HG02981 (cell line): ENCODE data around the gene ZNF692.
"Not testable (repeated sequence)": the region's sequence is repeated elsewhere in the genome, so short reads cannot be mapped to it uniquely, and the experiment has no call there.

Source experiments
- ATAC-seq: cut with Tn5 transposase; IDR thresholded peaks from one replicate; pipeline ENCODE4 v1.9.1; 2021; ENCODE audit warnings: mild to moderate bottlenecking, moderate library complexity; ENCODE audit not compliant: unreplicated experiment

Gene ZNF692

DNA sequence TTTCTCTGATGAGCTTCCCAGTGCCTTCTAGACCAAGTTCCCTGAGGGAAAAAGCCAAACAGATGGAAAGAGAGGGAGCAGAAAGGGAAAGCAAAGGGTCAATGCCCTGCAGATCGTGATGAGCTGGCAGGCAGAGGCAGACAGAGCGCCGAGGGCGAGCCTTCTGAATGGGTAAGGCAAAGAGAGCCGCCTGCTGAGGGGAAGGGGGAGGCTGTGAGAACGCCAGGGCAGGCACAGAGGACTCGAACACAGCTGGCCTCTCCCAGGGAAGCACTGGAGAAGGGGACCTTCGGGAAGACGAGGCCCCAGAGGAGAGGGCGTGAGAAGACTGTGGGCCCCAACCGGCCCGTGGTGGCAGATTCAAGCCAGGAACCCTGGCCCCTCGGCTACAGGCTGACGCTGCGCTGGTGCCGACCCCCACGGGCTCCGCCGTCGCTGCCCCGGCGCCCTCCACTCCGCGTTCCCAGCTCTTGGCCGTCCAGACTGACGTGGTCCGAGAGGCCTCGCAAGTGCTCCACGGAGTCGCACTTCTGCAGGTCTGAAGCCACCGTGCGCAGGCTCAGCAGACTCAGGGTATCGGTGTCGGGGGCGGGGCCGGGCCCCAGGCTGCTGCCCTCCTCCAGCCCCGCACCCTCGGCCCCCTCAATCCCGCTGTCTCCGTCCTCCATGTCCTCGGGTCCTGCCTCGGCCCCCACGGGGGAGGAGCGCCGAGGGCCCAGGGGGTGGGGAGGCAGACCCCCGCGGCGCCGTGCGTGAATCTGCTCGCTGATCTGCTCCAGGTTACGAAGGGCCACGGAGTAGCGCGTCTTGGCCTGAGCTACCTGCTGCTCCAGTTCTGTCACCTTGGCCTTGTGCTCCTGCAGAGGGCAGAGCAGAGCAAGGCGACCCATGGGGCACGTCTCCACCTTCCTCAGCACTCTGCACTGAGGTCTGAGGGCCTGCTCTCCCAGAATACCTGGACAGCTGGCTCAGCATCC lies 47.1 kb downstream of the ZNF692 start:
- no peak for ATAC-seq

DNA sequence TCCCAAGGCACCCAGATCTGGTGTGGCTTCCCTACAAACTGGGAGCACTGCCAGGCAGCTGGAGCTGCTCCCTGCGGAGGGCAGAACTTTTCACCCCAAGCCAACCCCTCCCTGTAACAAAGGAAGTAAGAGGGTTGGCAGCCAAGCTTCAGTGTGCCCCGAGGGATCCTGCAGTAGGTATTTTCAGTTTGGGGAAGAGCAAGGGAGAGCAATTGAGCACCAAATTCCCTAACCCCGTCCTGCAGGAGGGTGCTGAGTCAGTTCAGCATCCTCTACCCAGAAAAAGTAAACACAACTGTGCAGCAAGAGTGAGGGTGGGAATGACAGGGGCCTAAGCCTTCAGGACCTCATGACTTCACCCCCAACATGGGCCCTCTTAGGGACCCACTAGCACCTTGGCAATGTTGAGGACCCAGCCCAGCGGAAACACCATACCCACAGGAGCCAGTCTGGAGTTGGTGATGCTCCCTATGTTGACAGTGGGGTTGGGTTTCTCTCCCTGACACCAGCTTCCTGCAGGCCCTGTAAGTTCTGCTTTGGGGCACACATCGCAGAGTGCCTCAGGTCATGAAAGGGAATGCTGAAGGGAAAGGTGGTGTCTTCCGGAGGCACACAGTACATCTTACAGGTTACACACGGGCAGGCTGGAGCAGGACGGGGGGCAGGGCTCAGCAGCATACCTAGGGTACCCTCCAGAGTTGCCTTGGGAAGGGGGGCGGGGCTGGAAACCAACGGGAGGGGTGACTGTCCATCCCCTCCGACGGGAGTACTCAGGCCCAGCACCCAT lies 48.0 kb downstream of the ZNF692 start:
- ATAC-seq: no peak

DNA sequence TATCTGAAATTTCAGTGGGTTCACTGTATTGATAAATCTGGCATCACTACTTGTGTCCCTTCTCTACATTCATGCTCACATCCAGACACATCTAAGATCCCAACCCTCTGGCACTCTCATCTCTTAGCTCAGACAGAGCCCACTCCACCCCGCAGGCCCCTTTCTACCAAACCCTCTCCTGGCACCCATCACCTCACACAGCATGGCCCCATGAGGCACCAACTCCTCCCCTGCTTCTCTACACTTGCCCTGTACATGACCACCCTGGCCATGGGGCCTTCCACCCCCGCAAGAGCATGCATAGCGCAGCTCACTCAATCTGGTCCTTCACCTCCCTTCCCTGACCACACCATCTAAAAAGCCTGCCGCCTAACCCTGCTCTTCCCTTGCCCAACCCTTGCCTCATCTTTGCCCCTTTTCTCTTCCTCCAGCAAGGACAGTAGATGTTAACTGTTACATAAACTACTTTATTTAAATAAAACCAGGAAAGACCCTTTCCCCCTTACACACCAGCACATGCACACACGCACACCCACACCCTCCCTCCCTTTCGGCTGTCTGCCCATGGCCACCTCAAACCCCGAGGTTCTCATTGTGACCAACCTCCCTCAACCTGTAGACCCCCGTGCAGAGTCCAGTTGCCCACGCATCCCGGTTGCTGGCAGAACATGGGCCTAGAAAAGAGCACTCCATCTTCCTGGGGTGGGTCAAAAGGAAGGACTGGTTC lies 48.7 kb downstream of the ZNF692 start:
- no peak for ATAC-seq

DNA sequence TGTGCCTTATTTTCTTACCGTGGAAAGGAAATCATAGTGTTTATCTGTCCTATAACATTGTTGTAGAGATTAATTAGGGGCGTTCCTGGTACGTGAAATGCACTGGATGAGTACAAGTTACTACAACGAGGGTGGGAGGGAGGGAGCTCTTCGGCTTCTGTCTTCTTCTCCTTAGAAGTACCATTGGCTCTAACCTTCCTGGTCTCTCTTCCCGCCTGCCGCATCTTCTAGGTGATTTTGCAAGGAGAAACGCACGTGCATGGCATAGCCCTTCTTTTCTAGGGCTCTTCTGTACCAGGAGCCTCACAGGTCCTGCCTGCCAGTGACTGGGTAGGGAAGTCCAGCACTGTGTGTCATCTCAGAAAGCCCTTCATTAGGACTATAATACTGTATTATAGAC lies 50.0 kb downstream of the ZNF692 start:
- no peak for ATAC-seq

DNA sequence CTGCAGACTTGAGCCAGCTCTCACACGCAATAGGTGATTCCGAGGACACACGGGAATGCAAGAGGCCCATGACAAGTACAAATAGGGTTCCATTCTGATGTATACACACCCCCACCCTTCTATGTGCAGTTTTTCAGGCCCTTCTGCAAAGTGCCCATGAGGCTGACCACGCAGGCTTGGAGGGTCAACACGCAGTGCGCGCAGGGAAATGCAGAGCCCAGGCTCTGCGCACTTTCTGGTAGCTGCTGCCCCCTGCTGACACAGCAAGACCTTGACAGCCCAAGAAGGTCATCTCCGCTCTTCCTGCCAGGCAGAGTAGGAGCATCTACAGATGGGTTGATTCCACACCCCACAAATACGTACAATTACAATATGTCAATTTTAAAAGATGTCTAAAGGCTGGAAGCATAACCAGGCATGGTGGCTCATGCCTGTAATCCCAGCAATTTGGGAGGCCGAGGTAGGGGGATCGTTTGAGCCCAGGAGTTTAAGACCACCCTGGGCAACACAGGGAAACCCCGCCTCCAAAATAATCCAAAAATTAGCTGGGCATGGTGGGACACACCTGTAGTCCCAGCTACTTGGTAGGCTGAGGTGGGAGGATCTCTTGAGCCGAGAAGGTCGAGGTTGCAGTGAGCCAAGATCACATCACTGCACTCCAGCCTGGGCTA lies 51.7 kb downstream of the ZNF692 start:
- ATAC-seq: peak; percentile 64

DNA sequence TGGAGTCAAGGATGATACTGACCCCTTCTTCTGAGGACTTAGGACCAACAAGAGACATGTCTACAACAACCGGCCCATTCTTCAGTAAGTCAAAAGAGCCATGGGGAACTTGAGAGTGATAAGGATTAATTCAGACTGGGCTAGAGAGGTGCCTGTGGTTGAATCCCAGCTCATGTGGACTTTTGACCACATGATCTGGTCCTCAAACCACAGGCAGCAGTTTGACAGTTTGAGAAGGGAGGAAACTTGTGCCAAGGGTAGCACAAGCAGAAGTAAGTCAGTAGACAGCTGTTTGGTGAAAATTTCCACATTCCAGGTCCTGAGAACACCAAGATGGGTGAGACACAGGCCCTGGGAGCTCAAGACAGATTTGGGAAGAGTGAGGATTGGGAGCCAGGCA lies 53.0 kb downstream of the ZNF692 start:
- ATAC-seq: no peak

DNA sequence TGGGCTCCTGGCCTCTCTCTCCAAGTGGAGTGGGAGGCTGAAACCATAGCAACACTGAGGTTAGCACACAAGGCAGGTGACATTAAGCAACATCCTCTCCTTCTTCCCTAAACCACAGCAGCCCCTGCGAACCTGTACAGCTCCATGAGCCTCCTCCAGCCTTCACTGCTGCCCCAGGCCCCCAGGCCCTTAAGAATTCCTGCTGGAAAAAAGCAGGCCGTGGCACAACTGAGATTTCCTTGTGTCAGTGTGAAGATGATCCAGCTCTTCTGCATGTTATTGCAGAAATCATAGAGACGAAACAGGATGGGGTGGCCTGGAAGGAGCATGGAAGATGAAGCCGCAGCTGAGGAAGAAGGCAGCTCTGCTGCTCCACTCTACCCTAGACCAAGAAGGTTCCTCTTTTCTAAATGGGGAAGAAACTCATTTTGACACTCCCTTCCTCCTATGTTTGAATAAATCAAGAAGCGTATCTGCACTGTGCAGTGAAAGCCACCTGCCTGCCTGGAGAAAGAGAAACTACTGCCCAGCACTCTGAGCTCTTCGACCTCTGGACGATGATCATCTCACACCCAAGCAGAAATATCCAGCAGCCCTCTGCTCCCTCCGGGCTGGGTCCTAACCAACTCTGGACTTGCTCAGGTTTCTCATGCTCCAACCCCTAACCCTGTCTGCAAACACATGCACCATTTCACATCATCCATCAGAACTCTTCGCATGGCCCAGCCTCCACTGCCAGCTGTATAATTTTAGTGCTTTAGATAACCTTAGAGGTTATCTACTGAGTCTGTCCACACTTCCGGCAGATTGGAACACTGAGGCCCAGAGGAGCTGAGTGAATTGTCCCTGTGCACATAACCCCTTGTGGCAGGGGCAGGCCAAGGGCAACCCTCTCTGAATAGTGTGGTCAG lies 53.9 kb downstream of the ZNF692 start:
- peak; percentile 86 for ATAC-seq

DNA sequence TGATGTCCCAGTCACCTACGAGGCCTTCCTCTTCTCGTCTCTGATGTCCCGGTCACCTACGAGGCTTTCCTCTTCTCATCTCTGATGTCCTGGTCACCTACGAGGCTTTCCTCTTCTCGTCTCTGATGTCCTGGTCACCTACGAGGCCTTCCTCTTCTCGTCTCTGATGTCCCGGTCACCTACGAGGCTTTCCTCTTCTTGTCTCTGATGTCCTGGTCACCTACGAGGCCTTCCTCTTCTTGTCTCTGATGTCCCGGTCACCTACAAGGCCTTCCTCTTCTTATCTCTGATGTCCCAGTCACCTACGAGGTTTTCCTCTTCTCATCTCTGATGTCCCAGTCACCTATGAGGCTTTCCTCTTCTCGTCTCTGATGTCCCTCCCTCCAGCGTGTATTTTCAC lies 55.4 kb downstream of the ZNF692 start:
- ATAC-seq: not testable (repeated sequence)

DNA sequence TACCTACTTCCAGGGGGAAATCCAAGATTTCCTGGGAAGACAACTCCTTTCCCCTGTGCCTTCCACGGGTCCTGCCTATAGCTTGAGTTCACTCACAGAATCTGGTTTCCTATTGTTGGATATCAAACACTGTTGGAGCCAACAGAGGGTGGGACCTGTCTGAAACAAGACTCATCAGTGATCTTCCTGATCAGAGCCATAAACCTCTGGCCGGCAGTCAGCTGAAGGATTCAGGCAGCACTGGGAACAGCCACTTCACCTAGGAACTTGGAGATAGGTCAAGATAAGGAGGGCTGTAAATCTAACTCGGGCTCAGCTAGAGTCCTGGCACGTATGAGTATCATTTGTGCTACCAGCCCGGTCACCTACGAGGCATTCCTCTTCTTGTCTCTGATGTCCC lies 56.4 kb downstream of the ZNF692 start:
- ATAC-seq: no peak

DNA sequence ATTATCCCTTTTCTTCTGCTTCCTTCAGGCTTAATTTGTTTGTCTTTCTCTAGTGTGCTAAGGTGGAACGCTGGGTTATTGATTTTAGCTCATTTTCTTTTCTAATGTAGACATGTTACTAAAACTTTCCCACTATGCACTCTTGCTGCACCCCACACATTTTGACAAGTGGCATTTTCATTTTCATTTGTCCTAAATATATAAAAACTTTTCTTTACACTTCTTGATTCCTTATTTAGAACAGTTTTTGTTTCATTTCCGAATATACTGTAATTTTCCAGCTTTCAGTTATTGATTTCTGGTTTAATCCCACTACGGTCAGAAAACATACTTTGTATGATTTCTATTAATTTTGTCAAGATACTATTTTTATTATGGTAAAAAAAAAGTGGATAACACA lies 58.4 kb downstream of the ZNF692 start:
- ATAC-seq: no peak
